Mesendoderm (in vitro differentiated cells): ENCODE data around the gene CCNF.

Experiments
- DNase-seq: peaks from one replicate; pipeline ENCODE4 v3.0.0; 2013
- H2AK5ac ChIP-seq: 2 replicates; pipeline ENCODE4 v1.6.1; 2013; ENCODE audit warnings: low read length, inconsistent platforms
- H2BK120ac ChIP-seq: 2 replicates; pipeline ENCODE4 v1.6.1; 2013; ENCODE audit warnings: low read depth, mild to moderate bottlenecking, low read length, moderate library complexity, mixed read lengths
- H2BK15ac ChIP-seq: replicated peaks from 2 replicates; pipeline ENCODE4 v1.6.1; 2013; ENCODE audit warnings: low read depth, mild to moderate bottlenecking, moderate library complexity
- H2BK5ac ChIP-seq: 2 replicates; pipeline ENCODE4 v1.6.1; 2013; ENCODE audit warnings: low read length, inconsistent platforms
- H3K18ac ChIP-seq: 2 replicates; pipeline ENCODE4 v1.6.1; 2013; ENCODE audit warnings: mild to moderate bottlenecking, low read length, mixed read lengths
- H3K23ac ChIP-seq: one replicate; pipeline ENCODE4 v1.6.1; 2013; ENCODE audit warnings: low read length
- H3K27ac ChIP-seq: 2 replicates; pipeline ENCODE4 v1.5.1; 2013; ENCODE audit warnings: low read depth, mild to moderate bottlenecking, inconsistent platforms, low read length, moderate library complexity
- H3K27me3 ChIP-seq: 2 replicates; pipeline ENCODE4 v1.6.1; 2013; ENCODE audit warnings: low read length, control low read depth, mild to moderate bottlenecking, inconsistent platforms; ENCODE audit not compliant: insufficient read depth, poor library complexity
- H3K36me3 ChIP-seq: 2 replicates; pipeline ENCODE4 v1.6.1; 2013; ENCODE audit warnings: low read length, inconsistent platforms; ENCODE audit not compliant: control insufficient read depth, insufficient read depth
- H3K4ac ChIP-seq: one replicate; pipeline ENCODE4 v1.6.1; 2013; ENCODE audit warnings: low read depth, mild to moderate bottlenecking, low read length, moderate library complexity
- H3K4me1 ChIP-seq: 2 replicates; pipeline ENCODE4 v1.6.1; 2013; ENCODE audit warnings: low read depth, low read length, inconsistent platforms; ENCODE audit not compliant: control insufficient read depth
- H3K4me2 ChIP-seq: 2 replicates; pipeline ENCODE4 v1.6.1; 2013; ENCODE audit warnings: low read length
- H3K4me3 ChIP-seq: 2 replicates; pipeline ENCODE4 v1.5.1; 2013; ENCODE audit warnings: mild to moderate bottlenecking, low read length
- H3K56ac ChIP-seq: one replicate; pipeline ENCODE4 v1.6.1; 2013; ENCODE audit warnings: low read length
- H3K79me1 ChIP-seq: 2 replicates; pipeline ENCODE4 v1.6.1; 2013; ENCODE audit warnings: low read length, inconsistent platforms
- H3K79me2 ChIP-seq: 2 replicates; pipeline ENCODE4 v1.6.1; 2013; ENCODE audit warnings: mild to moderate bottlenecking, low read length; ENCODE audit not compliant: control insufficient read depth, insufficient read depth
- H3K9ac ChIP-seq: 2 replicates; pipeline ENCODE4 v1.6.1; 2013; ENCODE audit warnings: low read length, inconsistent platforms
- H4K5ac ChIP-seq: one replicate; pipeline ENCODE4 v1.6.1; 2013; ENCODE audit warnings: low read length
- H4K8ac ChIP-seq: one replicate; pipeline ENCODE4 v1.6.1; 2013; ENCODE audit warnings: low read depth, mild to moderate bottlenecking, control low read depth, low read length, moderate library complexity
- WGBS: extraction: QIAGEN DNeasy Blood & Tissue Kit; methylation state at CpG from one replicate; pipeline ENCODE4 v1.1.7; 2013; ENCODE audit warnings: low lambda C conversion rate, missing lambda C conversion rate; ENCODE audit not compliant: insufficient coverage; ENCODE audit errors: extremely low coverage; 5-methylcytosine and 5-hydroxymethylcytosine counted together

Gene CCNF

GRCh38 chr16:2480948-2481347 is 51.7 kb downstream of the CCNF start:
- DNase-seq: no peak
- Histone ChIP-seq H3K79me2 (no peaks in the 10 kb centered on the region), H4K8ac (no peak overlapping the region), H2BK5ac (no peak overlapping the region), H3K4me3 (no peak overlapping the region), H3K4ac (no peak overlapping the region), H2AK5ac (no peak overlapping the region), H3K27me3 (no peaks in the 10 kb centered on the region), H3K4me2 (no peak overlapping the region), H3K36me3 (no peaks in the 10 kb centered on the region), H4K5ac (no peak overlapping the region), H3K79me1 (no peaks in the 10 kb centered on the region), H3K23ac (no peak overlapping the region), H3K9ac (no peak overlapping the region), H3K18ac (no peak overlapping the region), H3K4me1 (no peaks in the 10 kb centered on the region), H2BK15ac (no peak overlapping the region), H3K27ac (no peak overlapping the region), H2BK120ac (no peak overlapping the region), H3K56ac (no peak overlapping the region)
- WGBS: no CpG with 5 or more reads among the region's 12 CpGs

- Histone ChIP-seq H3K27me3 (no peaks in the 10 kb centered on the region), H4K5ac (no peak overlapping the region), H3K27ac (no peak overlapping the region), H3K23ac (no peak overlapping the region), H3K9ac (no peak overlapping the region), H3K18ac (no peak overlapping the region), H4K8ac (no peak overlapping the region), H2BK120ac (no peak overlapping the region), H3K4me1 (no peaks in the 10 kb centered on the region), H3K56ac (no peak overlapping the region), H2BK15ac (no peak overlapping the region), H3K4ac (no peak overlapping the region), H2BK5ac (no peak overlapping the region), H3K79me1 (no peaks in the 10 kb centered on the region), H3K36me3 (no peaks in the 10 kb centered on the region), H3K4me2 (no peak overlapping the region), H2AK5ac (no peak overlapping the region), H3K4me3 (no peak overlapping the region), H3K79me2 (no peaks in the 10 kb centered on the region)
- no peak for DNase-seq
- no CpG with 5 or more reads among the region's 7 CpGs for WGBS
Observed at GRCh38 chr16:2481676-2482075, 52.4 kb downstream of the CCNF start.

DNA sequence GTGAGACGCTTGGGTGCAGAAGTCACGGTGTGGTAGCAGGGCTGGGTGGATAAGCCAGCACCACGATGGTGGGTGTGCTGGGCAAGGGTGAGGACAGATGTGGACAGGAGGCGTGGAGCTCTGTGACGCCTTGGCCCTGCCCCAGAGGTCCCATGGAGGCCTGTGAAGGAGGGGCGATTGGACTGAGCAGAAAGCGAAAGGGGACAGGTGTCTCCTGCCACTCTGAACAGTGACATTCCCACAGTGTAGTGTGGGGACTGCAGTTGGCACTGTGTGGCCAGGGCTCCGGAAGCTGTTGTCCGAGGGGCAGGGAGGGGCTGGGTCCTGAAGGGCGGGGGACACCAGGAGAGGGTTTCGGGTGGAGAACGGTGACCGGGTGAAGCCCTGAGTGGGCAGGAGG is 53.0 kb downstream of the CCNF start:
- Histone ChIP-seq H3K4ac (no peak overlapping the region), H2BK120ac (no peak overlapping the region), H3K4me1 (no peaks in the 10 kb centered on the region), H3K23ac (no peak overlapping the region), H3K18ac (no peak overlapping the region), H2AK5ac (no peak overlapping the region), H3K79me2 (no peaks in the 10 kb centered on the region), H3K56ac (no peak overlapping the region), H2BK15ac (no peak overlapping the region), H3K27ac (no peak overlapping the region), H4K5ac (no peak overlapping the region), H3K4me2 (no peak overlapping the region), H3K4me3 (no peak overlapping the region), H4K8ac (no peak overlapping the region), H3K27me3 (no peaks in the 10 kb centered on the region), H3K79me1 (no peaks in the 10 kb centered on the region), H2BK5ac (no peak overlapping the region), H3K9ac (no peak overlapping the region), H3K36me3 (no peaks in the 10 kb centered on the region)
- DNase-seq: no peak
- WGBS: no CpG with 5 or more reads among the region's 13 CpGs

- Histone ChIP-seq H3K4me3 (no peak overlapping the region), H3K56ac (no peak overlapping the region), H4K5ac (no peak overlapping the region), H2BK15ac (no peak overlapping the region), H4K8ac (no peak overlapping the region), H2BK5ac (no peak overlapping the region), H3K79me1 (no peaks in the 10 kb centered on the region), H3K18ac (no peak overlapping the region), H3K9ac (no peak overlapping the region), H3K4ac (no peak overlapping the region), H3K27me3 (no peaks in the 10 kb centered on the region), H3K27ac (no peak overlapping the region), H3K4me2 (no peak overlapping the region), H2BK120ac (no peak overlapping the region), H3K79me2 (no peaks in the 10 kb centered on the region), H2AK5ac (no peak overlapping the region), H3K23ac (no peak overlapping the region), H3K36me3 (no peaks in the 10 kb centered on the region), H3K4me1 (no peaks in the 10 kb centered on the region)
- no CpG with 5 or more reads among the region's 32 CpGs for WGBS
- DNase-seq: no peak
Observed at GRCh38 chr16:2482708-2483534, 53.7 kb downstream of the CCNF start.

DNA sequence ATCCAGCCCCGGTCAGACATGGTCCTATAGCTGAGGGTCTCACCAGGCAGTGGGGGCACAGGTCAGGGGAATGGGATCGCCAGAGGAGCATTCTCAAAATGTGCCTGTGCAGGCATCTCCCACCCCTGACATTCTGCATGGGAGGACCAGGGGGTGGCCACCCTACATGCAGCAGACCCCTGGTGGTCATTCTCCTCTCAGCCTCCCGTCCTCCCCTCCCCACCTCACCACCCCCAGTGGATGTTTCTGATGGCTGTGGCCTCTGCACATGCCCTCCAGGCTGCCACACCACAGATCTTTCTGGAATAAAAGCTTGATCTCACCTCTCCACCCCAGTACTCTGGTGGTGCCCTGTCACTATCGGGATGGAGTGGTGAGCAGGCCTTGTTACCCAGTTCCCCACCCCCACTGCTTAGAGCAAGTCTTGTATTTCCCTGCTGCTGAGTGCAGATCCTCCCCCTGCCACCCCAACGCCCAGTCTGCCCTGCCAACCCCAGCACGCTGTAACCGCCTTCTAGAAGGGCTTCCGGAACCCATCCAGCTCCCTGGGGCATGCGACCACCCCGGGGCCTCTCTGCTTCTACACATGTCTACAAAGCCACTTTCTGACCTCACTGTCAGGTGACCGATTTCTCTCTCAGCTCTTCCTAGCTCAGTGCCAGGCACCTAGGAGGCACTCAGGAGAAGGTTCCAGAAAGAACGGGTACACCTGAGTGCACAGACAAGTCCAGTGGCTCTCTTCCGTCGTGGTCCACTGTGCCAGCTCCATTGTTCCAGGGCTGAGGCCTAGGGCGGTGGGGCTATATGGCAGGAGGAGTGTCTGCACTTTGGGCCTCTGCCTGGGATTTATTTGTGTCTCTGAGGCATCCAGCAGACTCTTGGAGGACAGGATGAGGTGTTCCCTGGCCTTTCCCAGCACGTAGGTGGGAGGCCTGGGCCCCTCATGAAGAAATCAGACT is 55.0 kb downstream of the CCNF start:
- Histone ChIP-seq H3K4me3 (no peak overlapping the region), H4K5ac (no peak overlapping the region), H3K27ac (no peak overlapping the region), H3K9ac (no peak overlapping the region), H3K23ac (no peak overlapping the region), H3K4me1 (no peaks in the 10 kb centered on the region), H3K4me2 (no peak overlapping the region), H3K18ac (no peak overlapping the region), H2BK15ac (no peak overlapping the region), H3K27me3 (no peaks in the 10 kb centered on the region), H3K79me2 (no peaks in the 10 kb centered on the region), H2AK5ac (no peak overlapping the region), H3K4ac (no peak overlapping the region), H3K36me3 (no peaks in the 10 kb centered on the region), H3K56ac (no peak overlapping the region), H2BK5ac (no peak overlapping the region), H3K79me1 (no peaks in the 10 kb centered on the region), H4K8ac (no peak overlapping the region), H2BK120ac (no peak overlapping the region)
- no CpG with 5 or more reads among the region's 16 CpGs for WGBS
- DNase-seq: no peak
